Stomach (tissue), 4 donors: ENCODE data around the gene RNF4.

Experiments used
- CTCF ChIP-seq, 7 experiments: fragments of 450-650 bp in 4 of 7; fragments of 200-600 bp in 3 of 7; sonication (generic) in 3 of 7; IDR thresholded peaks; one replicate each; pipeline ENCODE4 v1.5.1; 2016 to 2019; ENCODE audit warnings: antibody characterized with exemption in 7 of 7, control low read depth in 2 of 7, mild to moderate bottlenecking in 1 of 7
- POLR2AphosphoS5 ChIP-seq, 3 donors: sonication (generic); formaldehyde crosslinking; IDR thresholded peaks; one replicate each; pipeline ENCODE4 v1.6.1; 2016; ENCODE audit warnings: antibody characterized with exemption in 3 of 3

- TF ChIP-seq CTCF (IDR thresholded peaks at IDR 0.05) (no peak), POLR2AphosphoS5 (IDR thresholded peaks at IDR 0.05) (no peak)
These were observed 32.0 kb upstream of the RNF4 start for GRCh38 chr4:2436761-2437474.
